Measurements from ENCODE around the gene PLA2G2F. TPM values are rescaled to one million over a fixed set of nuclear protein-coding genes. Genes with fewer than 3 reads are reported as not detected.

The PLA2G2F gene
- polyA plus RNA-seq, 2 of the 4 experiments (the other 2 are of a cell fraction): not detected

DNA sequence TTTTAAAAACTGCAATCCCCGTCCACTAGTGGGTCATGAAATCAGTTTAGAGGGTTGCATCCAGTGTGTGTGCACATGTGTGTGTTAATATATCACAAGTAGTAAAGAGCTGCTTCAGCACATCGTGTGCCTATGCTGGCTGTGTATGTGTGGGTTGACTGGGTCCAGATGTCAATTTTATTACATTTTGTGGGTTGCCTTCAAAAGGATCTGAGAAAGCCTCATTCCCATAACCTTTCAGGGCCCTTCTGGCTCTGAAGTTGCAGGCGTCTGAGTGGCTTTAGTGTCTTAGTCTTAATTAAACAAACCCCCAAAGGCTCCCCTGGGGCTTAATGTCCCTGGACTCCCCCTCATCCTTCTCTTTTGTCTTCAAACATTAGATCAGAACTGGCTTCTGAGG, 39.6 kb upstream of the PLA2G2F start:
- Histone ChIP-seq H3K9me3 (peaks cover 11% of the 10 kb centered on the region; the same call in 1 of the 3 replicates), H3K4me2 (no peak overlapping the region), H3K4me3 (no peak overlapping the region), H3K4me1 (no peaks in the 10 kb centered on the region), H3K27ac (no peak overlapping the region)
- ATAC-seq: no peak
- WGBS (ENCODE audit: missing lambda C conversion rate): 21% methylated on average over 3 of the region's 3 CpGs
- TF ChIP-seq CHD4 (IDR thresholded peaks at IDR 0.05; ENCODE audit: borderline replicate concordance) (no peak), TP53 (CRISPR knock-in tag; IDR thresholded peaks at IDR 0.05) (no peak), EHMT2 (IDR thresholded peaks at IDR 0.05; ENCODE audit: low read depth) (no peak), KDM5A (IDR thresholded peaks at IDR 0.05) (no peak)
- ChIA-PET CTCF (interaction anchor here (1.1 to 4.8 kb wide), 7 partner anchors 8 to 394 kb away, joined by 3 to 54 read pairs (median 5); no protein-coding TSS in a partner anchor), POLR2A (no interaction called here)
- DNase-seq (ENCODE audit: low read depth in 1 of 2, low spot score in 1 of 2): no peak
- no peak for FAIRE-seq

- DNase-seq (ENCODE audit: low read depth in 1 of 2, low spot score in 1 of 2) (peak; percentile 34 to 42), FAIRE-seq (no peak), ATAC-seq (peak; percentile 90 to 94)
- POLR2A ChIA-PET: no interaction called here
- Histone ChIP-seq H3K27ac (no peak overlapping the region), H3K9me3 (peaks cover 11% of the 10 kb centered on the region; the same call in 1 of the 3 replicates), H3K4me1 (no peaks in the 10 kb centered on the region), H3K4me2 (no peak overlapping the region), H3K4me3 (no peak overlapping the region)
- TF ChIP-seq, protein P1, sequence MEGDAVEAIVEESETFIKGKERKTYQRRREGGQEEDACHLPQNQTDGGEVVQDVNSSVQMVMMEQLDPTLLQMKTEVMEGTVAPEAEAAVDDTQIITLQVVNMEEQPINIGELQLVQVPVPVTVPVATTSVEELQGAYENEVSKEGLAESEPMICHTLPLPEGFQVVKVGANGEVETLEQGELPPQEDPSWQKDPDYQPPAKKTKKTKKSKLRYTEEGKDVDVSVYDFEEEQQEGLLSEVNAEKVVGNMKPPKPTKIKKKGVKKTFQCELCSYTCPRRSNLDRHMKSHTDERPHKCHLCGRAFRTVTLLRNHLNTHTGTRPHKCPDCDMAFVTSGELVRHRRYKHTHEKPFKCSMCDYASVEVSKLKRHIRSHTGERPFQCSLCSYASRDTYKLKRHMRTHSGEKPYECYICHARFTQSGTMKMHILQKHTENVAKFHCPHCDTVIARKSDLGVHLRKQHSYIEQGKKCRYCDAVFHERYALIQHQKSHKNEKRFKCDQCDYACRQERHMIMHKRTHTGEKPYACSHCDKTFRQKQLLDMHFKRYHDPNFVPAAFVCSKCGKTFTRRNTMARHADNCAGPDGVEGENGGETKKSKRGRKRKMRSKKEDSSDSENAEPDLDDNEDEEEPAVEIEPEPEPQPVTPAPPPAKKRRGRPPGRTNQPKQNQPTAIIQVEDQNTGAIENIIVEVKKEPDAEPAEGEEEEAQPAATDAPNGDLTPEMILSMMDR (IDR thresholded peaks at IDR 0.05): peak; percentile 48
- TF ChIP-seq CBX2 (IDR thresholded peaks at IDR 0.05; ENCODE audit: borderline replicate concordance, low read depth) (no peak), SMC3 (IDR thresholded peaks at IDR 0.05) (peak; percentile 65), RAD21 (conservative IDR thresholded peaks at IDR 0.05 in 1 of 2, IDR thresholded peaks at IDR 0.05 in 1 of 2) (peak; percentile 65 to 71)
- 10% methylated on average over 6 of the region's 14 CpGs for WGBS (ENCODE audit: missing lambda C conversion rate)
- CTCF ChIA-PET: interaction anchor here (0.7 to 4.8 kb wide), 18 partner anchors 9 to 393 kb away, joined by 3 to 54 read pairs (median 4); no protein-coding TSS in a partner anchor
Measured at GRCh38 chr1:20100632-20101355, 38.3 kb upstream of the PLA2G2F start.

- no peak for ATAC-seq
- Histone ChIP-seq H3K4me1 (no peaks in the 10 kb centered on the region), H3K4me2 (no peak overlapping the region), H3K4me3 (no peak overlapping the region), H3K9me3 (no peaks in the 10 kb centered on the region), H3K27ac (no peak overlapping the region)
- ChIA-PET CTCF (interaction anchor here (1.0 kb wide), 1 partner anchor 13 kb away, joined by 3 read pairs; no protein-coding TSS in a partner anchor), POLR2A (no interaction called here)
- WGBS (ENCODE audit: missing lambda C conversion rate): 0% methylated on average over 1 of the region's 1 CpG
- no peak for FAIRE-seq
- no peak for TF ChIP-seq ZSCAN20 (CRISPR knock-in tag; IDR thresholded peaks at IDR 0.05)
- no peak for TF ChIP-seq FOSL2 (IDR thresholded peaks at IDR 0.05)
- no peak for TF ChIP-seq FOSL2 (CRISPR knock-in tag; IDR thresholded peaks at IDR 0.05)
- no peak for TF ChIP-seq HOXB13 (CRISPR knock-in tag; IDR thresholded peaks at IDR 0.05; ENCODE audit: low read depth)
- no peak for TF ChIP-seq CHD2 (IDR thresholded peaks at IDR 0.05; ENCODE audit: low read length, partially characterized antibody)
- no peak for TF ChIP-seq ZC3H11A (IDR thresholded peaks at IDR 0.05)
- no peak for TF ChIP-seq PBX3 (IDR thresholded peaks at IDR 0.05)
- no peak for TF ChIP-seq HOXB5 (CRISPR knock-in tag; IDR thresholded peaks at IDR 0.05)
- no peak for TF ChIP-seq CEBPB (IDR thresholded peaks at IDR 0.05)
- TF ChIP-seq PHF8 (IDR thresholded peaks at IDR 0.05; ENCODE audit: borderline replicate concordance, low read depth): no peak
- TF ChIP-seq NPAS2 (CRISPR knock-in tag; IDR thresholded peaks at IDR 0.05; ENCODE audit: borderline replicate concordance): no peak
- no peak for TF ChIP-seq BCL3 (IDR thresholded peaks at IDR 0.05)
- TF ChIP-seq ESRRA (IDR thresholded peaks at IDR 0.05; ENCODE audit: borderline replicate concordance, low read length): no peak
- TF ChIP-seq POLR2A (IDR thresholded peaks at IDR 0.05; ENCODE audit: low read length): no peak
- no peak for TF ChIP-seq CBX2 (IDR thresholded peaks at IDR 0.05; ENCODE audit: borderline replicate concordance, low read depth)
- no peak for TF ChIP-seq KDM1A (IDR thresholded peaks at IDR 0.05; ENCODE audit: low read depth)
- TF ChIP-seq RFX5 (IDR thresholded peaks at IDR 0.05): no peak
- no peak for TF ChIP-seq EP300 (IDR thresholded peaks at IDR 0.05)
- TF ChIP-seq CBX8 (IDR thresholded peaks at IDR 0.05): no peak
- DNase-seq (ENCODE audit: low read depth in 1 of 2, low spot score in 1 of 2): no peak
Measured at GRCh38 chr1:20102875-20103274, 36.2 kb upstream of the PLA2G2F start.
